HepG2 (cell line): ENCODE results near the gene ATRAID. TPM values are rescaled to one million over a fixed set of nuclear protein-coding genes. Genes with fewer than 3 reads are reported as not detected.

Experiments used
- CREB3 ChIP-seq: sonication (generic); formaldehyde crosslinking; IDR thresholded peaks from 2 replicates; pipeline ENCODE4 v1.5.0; 2020; ENCODE audit warnings: missing genetic modification reagents
- HMGXB3 ChIP-seq: sonication (generic); formaldehyde crosslinking; IDR thresholded peaks from 2 replicates; pipeline ENCODE4 v1.4.0; 2020; ENCODE audit warnings: missing genetic modification reagents, borderline replicate concordance
- HNRNPUL1 ChIP-seq: fragments of 200-400 bp; formaldehyde crosslinking; IDR thresholded peaks from 2 replicates; pipeline ENCODE4 v1.6.1; 2017; ENCODE audit warnings: low read depth, mild to moderate bottlenecking, low read length, moderate library complexity
- MXD4 ChIP-seq: IDR thresholded peaks from 2 replicates; pipeline ENCODE4 v1.6.1; 2016; ENCODE audit warnings: mild to moderate bottlenecking, missing biosample characterization, missing genetic modification reagents
- NFIB ChIP-seq: sonication (generic); formaldehyde crosslinking; IDR thresholded peaks from 2 replicates; pipeline ENCODE4 v1.9.0; 2021; ENCODE audit warnings: missing genetic modification reagents, mild to moderate bottlenecking, borderline replicate concordance
- PREB ChIP-seq: sonication (generic); formaldehyde crosslinking; IDR thresholded peaks from 2 replicates; pipeline ENCODE4 v1.4.0; 2020; ENCODE audit warnings: missing genetic modification reagents
- RXRA ChIP-seq: sonication (generic); formaldehyde crosslinking; IDR thresholded peaks from 2 replicates; pipeline ENCODE4 v1.5.1; 2020; ENCODE audit warnings: missing genetic modification reagents
- SOX5 ChIP-seq: IDR thresholded peaks from 2 replicates; pipeline ENCODE4 v1.6.1; 2016; ENCODE audit warnings: borderline replicate concordance
- STAG1 ChIP-seq: sonication (generic); formaldehyde crosslinking; IDR thresholded peaks from 2 replicates; pipeline ENCODE4 v1.4.0; 2020; ENCODE audit warnings: missing genetic modification reagents
- USF2 ChIP-seq, 2 experiments: sonication (generic) in 1 of 2; formaldehyde crosslinking in 1 of 2; IDR thresholded peaks; 2 replicates each; pipeline versions ENCODE4 v1.5.1 to v1.6.1; 2011 to 2020; ENCODE audit warnings: borderline replicate concordance in 1 of 2, low read depth in 1 of 2, low read length in 1 of 2, mild to moderate bottlenecking in 1 of 2, missing genetic modification reagents in 1 of 2, moderate library complexity in 1 of 2
- ZBTB7A ChIP-seq: sonication (generic); formaldehyde crosslinking; IDR thresholded peaks from 2 replicates; pipeline ENCODE4 v1.8.0; 2022; ENCODE audit warnings: mild to moderate bottlenecking, missing genetic modification reagents
- ZC3H4 ChIP-seq: sonication (generic); formaldehyde crosslinking; IDR thresholded peaks from 2 replicates; pipeline ENCODE4 v1.4.0; 2020; ENCODE audit warnings: missing genetic modification reagents, borderline replicate concordance
- ZNF207 ChIP-seq: fragments of 450-650 bp; IDR thresholded peaks from 2 replicates; pipeline ENCODE4 v1.6.1; 2016; ENCODE audit warnings: antibody characterized with exemption, borderline replicate concordance
- ZNF546 ChIP-seq: sonication (generic); formaldehyde crosslinking; conservative IDR thresholded peaks from 2 replicates; pipeline ENCODE4 v1.8.1; 2023; ENCODE audit warnings: mild to moderate bottlenecking, missing genetic modification reagents
- ZNF652 ChIP-seq: IDR thresholded peaks from 2 replicates; pipeline ENCODE4 v1.6.1; 2016; ENCODE audit warnings: low read depth, borderline replicate concordance
- ZNF704 ChIP-seq: sonication (generic); formaldehyde crosslinking; IDR thresholded peaks from 2 replicates; pipeline ENCODE4 v1.8.1; 2023; ENCODE audit warnings: mild to moderate bottlenecking, inconsistent platforms, moderate library complexity, missing genetic modification reagents, borderline replicate concordance
- ZNF75D ChIP-seq: sonication (generic); formaldehyde crosslinking; IDR thresholded peaks from 2 replicates; pipeline ENCODE4 v1.8.1; 2023; ENCODE audit warnings: missing genetic modification reagents, mild to moderate bottlenecking, borderline replicate concordance
- ZNF891 ChIP-seq: sonication (generic); formaldehyde crosslinking; IDR thresholded peaks from 2 replicates; pipeline ENCODE4 v1.5.0; 2020; ENCODE audit warnings: mild to moderate bottlenecking, missing genetic modification reagents
- polyA plus RNA-seq, 8 experiments: library from polyadenylated mRNA; depleted of rRNA in 3 of 8; stranded (reverse) in 7 of 8; unstranded in 1 of 8; fragments of >200 nt; fragmentation: Illumina TruSeq in 4 of 8; extraction: Trizol in 4 of 8; gene quantifications; 2 replicates each; pipeline versions ENCODE4 v1.2.1 to v1.2.3, GENCODE V29; 2011 to 2016; ENCODE audit warnings: low read depth in 4 of 8, missing spikeins in 1 of 8, mixed read lengths in 1 of 8; ENCODE audit not compliant: insufficient read depth in 1 of 8
- total RNA-seq, 5 experiments: library from RNA; depleted of rRNA; stranded (reverse); fragments of >200 nt; fragmentation: Illumina TruSeq; extraction: Trizol; gene quantifications; 2 replicates each; pipeline ENCODE4 v1.2.3, GENCODE V29; 2016; ENCODE audit warnings: low read depth in 1 of 5

The ATRAID gene
- total and polyA plus RNA-seq, 2 of the 13 experiments (the other 11 are each of a cell fraction or from before 2014, with no cell fraction given), result 207 to 382 TPM

- TF ChIP-seq HMGXB3 (CRISPR knock-in tag), result peak; percentile 19; the same call in 1 of the 2 replicates
- no peak for TF ChIP-seq ZNF75D
- no peak for TF ChIP-seq PREB (CRISPR knock-in tag)
- peak; percentile 49; the same call in 1 of the 2 replicates for TF ChIP-seq ZNF891
- TF ChIP-seq RXRA (CRISPR knock-in tag), result peak; percentile 96
- no peak for TF ChIP-seq ZNF207
- TF ChIP-seq STAG1 (CRISPR knock-in tag), result no peak; the same call in none of the 2 replicates
- TF ChIP-seq ZBTB7A, result no peak
- TF ChIP-seq USF2 (IDR thresholded peaks at IDR 0.05; ENCODE audit: low read depth, low read length), result no peak
- 0 out of 2 replicates have a peak, but pooled peaks have one; percentile 29 for TF ChIP-seq USF2 (CRISPR knock-in tag; IDR thresholded peaks at IDR 0.05; ENCODE audit: borderline replicate concordance)
- TF ChIP-seq NFIB (CRISPR knock-in tag), result no peak
- TF ChIP-seq HNRNPUL1, result no peak
- TF ChIP-seq ZNF704 (CRISPR knock-in tag), result no peak
- no peak for TF ChIP-seq ZNF652 (CRISPR knock-in tag)
- TF ChIP-seq ZNF546 (CRISPR knock-in tag), result peak; percentile 90; the same call in 1 of the 2 replicates
- peak; percentile 99 for TF ChIP-seq SOX5
- peak; percentile 83; the same call in 1 of the 2 replicates for TF ChIP-seq MXD4 (CRISPR knock-in tag)
- peak; percentile 28; the same call in 1 of the 2 replicates for TF ChIP-seq ZC3H4
- TF ChIP-seq CREB3, result no peak; the same call in 1 of the 2 replicates
Observed at GRCh38 chr2:27177441-27178351, 34.1 kb upstream of the ATRAID start (continued).
